Activated naive CD4-positive, alpha-beta T cell treated with anti-CD3 and anti-CD28 coated beads for 36 hours (primary cell): ENCODE measurements around the gene IL9R. TPM values are rescaled to one million over a fixed set of nuclear protein-coding genes. Genes with fewer than 3 reads are reported as not detected.
"Not testable (repeated sequence)": the region's sequence is repeated elsewhere in the genome, so short reads cannot be mapped to it uniquely, and the experiment has no call there.

Source experiments
- CTCF ChIA-PET: fragments of 350-600 bp; sonication (Branson Sonifier 250); formaldehyde crosslinking; loops from one replicate; lab custom pipeline; 2021; ENCODE audit warnings: antibody characterized with exemption; lab: Charles Lee
- DNase-seq: peaks from one replicate; pipeline ENCODE4 v3.0.0-alpha.2; 2020
- H3K27ac Mint-ChIP-seq: one replicate; pipeline ENCODE4 v1.8.0; 2021; ENCODE audit warnings: mild to moderate bottlenecking, mixed read lengths
- H3K27me3 Mint-ChIP-seq: one replicate; pipeline ENCODE4 v1.8.0; 2021; ENCODE audit warnings: low read depth, mixed read lengths
- H3K36me3 Mint-ChIP-seq: one replicate; pipeline ENCODE4 v1.8.0; 2021; ENCODE audit warnings: low read depth, mixed read lengths
- H3K4me1 Mint-ChIP-seq: one replicate; pipeline ENCODE4 v1.8.0; 2021; ENCODE audit warnings: low read depth, mixed read lengths
- H3K4me3 Mint-ChIP-seq: one replicate; pipeline ENCODE4 v1.8.0; 2021; ENCODE audit warnings: mild to moderate bottlenecking, moderate library complexity, mixed read lengths
- H3K9me3 Mint-ChIP-seq: one replicate; pipeline ENCODE4 v1.8.0; 2021; ENCODE audit warnings: mixed read lengths
- intact Hi-C: fragments of 100-400 bp; cut with micrococcal nuclease; formaldehyde crosslinking; loops from one replicate; pipeline ENCODE4 v1.15.1; 2023
- total RNA-seq, 2 experiments: library from RNA; stranded (reverse); gene quantifications; one replicate each; pipeline ENCODE4 v1.2.3, GENCODE V29; 2021

Gene IL9R
- total RNA-seq, 2 experiments from 2014 or later: 1.0 to 1.5 TPM

- no peak overlapping the region for H3K27ac Mint-ChIP-seq
- no peaks in the 10 kb centered on the region for H3K4me1 Mint-ChIP-seq
- CTCF ChIA-PET: no interaction called here
- peaks cover 8% of the 10 kb centered on the region for H3K36me3 Mint-ChIP-seq
- DNase-seq: peak; percentile 5
- peaks cover 21% of the 10 kb centered on the region for H3K9me3 Mint-ChIP-seq
- H3K4me3 Mint-ChIP-seq: no peak overlapping the region
- H3K27me3 Mint-ChIP-seq: peaks cover 35% of the 10 kb centered on the region
- intact Hi-C loops: no loop called here
Observed at GRCh38 chrX:155968326-155968661, 29.2 kb upstream of the IL9R start.

GRCh38 chrX:155968791-155969190 is 28.7 kb upstream of the IL9R start:
- H3K9me3 Mint-ChIP-seq: peaks cover 19% of the 10 kb centered on the region
- CTCF ChIA-PET: no interaction called here
- peaks cover 7% of the 10 kb centered on the region for H3K36me3 Mint-ChIP-seq
- no peaks in the 10 kb centered on the region for H3K4me1 Mint-ChIP-seq
- peaks cover 35% of the 10 kb centered on the region for H3K27me3 Mint-ChIP-seq
- intact Hi-C loops: no loop called here
- no peak for DNase-seq
- no peak overlapping the region for H3K27ac Mint-ChIP-seq
- H3K4me3 Mint-ChIP-seq: no peak overlapping the region

GRCh38 chrX:155971658-155972057 is 25.8 kb upstream of the IL9R start:
- Mint-ChIP-seq H3K9me3 (peaks cover 12% of the 10 kb centered on the region), H3K27me3 (peaks cover 29% of the 10 kb centered on the region)
- intact Hi-C loops, H3K4me1 Mint-ChIP-seq, DNase-seq, CTCF ChIA-PET, H3K36me3 Mint-ChIP-seq, H3K4me3 Mint-ChIP-seq, H3K27ac Mint-ChIP-seq: not testable (repeated sequence)

GRCh38 chrX:155972241-155972640 is 25.3 kb upstream of the IL9R start:
- H3K4me3 Mint-ChIP-seq, H3K4me1 Mint-ChIP-seq, H3K36me3 Mint-ChIP-seq, intact Hi-C loops, DNase-seq, H3K27ac Mint-ChIP-seq, CTCF ChIA-PET: not testable (repeated sequence)
- Mint-ChIP-seq H3K9me3 (peaks cover 12% of the 10 kb centered on the region), H3K27me3 (peaks cover 25% of the 10 kb centered on the region)

DNA sequence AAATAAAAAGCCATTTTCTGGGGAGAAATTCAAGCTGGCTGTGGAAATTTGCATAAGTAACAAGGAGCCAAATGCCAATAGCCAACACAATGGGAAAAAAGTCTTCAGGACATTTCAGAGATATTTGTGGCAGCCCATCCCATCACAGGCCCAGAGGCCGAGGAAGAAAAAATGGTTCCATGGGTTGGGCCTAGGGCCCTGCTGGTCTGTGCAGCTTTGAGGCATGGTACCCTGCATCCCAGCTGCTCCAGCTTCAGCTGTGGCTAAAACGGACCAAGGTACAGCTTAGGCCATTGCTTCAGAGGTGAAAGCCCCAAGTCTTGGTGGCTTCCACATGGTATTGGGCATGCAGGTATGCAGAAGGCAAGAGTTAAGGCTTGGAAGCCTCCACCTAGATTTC is 14.2 kb upstream of the IL9R start:
- CTCF ChIA-PET: no interaction called here
- intact Hi-C loops: no loop called here
- peaks cover 4% of the 10 kb centered on the region for H3K9me3 Mint-ChIP-seq
- no peak for DNase-seq
- no peak overlapping the region for H3K4me3 Mint-ChIP-seq
- H3K27ac Mint-ChIP-seq: no peak overlapping the region
- H3K27me3 Mint-ChIP-seq: peaks cover 2% of the 10 kb centered on the region
- no peaks in the 10 kb centered on the region for H3K36me3 Mint-ChIP-seq
- no peaks in the 10 kb centered on the region for H3K4me1 Mint-ChIP-seq

- CTCF ChIA-PET: no interaction called here
- Mint-ChIP-seq H3K36me3 (no peaks in the 10 kb centered on the region), H3K27ac (no peak overlapping the region), H3K9me3 (peaks cover 4% of the 10 kb centered on the region), H3K4me3 (no peak overlapping the region), H3K27me3 (peaks cover 3% of the 10 kb centered on the region), H3K4me1 (no peaks in the 10 kb centered on the region)
- intact Hi-C loops: no loop called here
- DNase-seq: no peak
Observed at GRCh38 chrX:155985208-155985607, 12.3 kb upstream of the IL9R start.

DNA sequence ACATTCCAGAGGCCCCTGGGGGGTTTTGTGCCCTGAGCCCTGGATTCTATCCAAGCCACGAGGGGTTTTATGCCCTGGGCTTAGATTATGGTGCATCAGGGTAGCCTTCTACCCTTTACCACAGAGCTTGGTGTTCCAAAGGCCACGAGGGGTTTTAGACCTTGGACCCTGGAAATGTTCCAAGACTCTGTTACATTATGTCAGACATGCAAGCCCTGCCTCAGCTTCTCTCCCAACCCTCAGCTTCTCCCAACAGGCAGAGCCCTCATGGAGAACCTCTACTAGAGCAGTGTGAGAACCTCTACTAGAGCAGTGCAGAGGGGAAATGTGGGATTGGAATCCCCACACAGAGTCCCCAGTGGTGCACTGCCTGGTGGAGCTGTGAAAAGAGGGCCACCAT is 10.5 kb upstream of the IL9R start:
- H3K4me3 Mint-ChIP-seq, intact Hi-C loops, H3K4me1 Mint-ChIP-seq, H3K9me3 Mint-ChIP-seq, DNase-seq, CTCF ChIA-PET, H3K36me3 Mint-ChIP-seq, H3K27ac Mint-ChIP-seq, H3K27me3 Mint-ChIP-seq: not testable (repeated sequence)

DNA sequence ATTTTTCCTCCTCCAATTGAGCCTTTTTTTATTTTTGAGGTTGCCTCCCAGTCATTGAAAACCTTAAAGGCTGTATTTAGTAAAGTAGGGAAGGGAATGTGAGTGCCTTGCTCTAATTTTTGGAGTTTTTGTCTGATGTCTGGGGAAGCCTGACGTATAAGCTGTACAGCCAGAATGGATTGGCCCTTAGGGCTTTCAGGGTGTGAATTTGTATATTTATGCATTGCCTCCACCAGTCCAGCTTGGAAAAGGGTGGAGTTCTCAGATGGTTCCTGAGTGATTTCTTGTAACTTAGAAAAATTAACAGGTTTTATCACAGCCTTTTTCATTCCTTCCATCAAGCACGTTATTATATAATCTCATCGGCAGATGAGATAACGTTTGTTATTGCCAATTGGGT is 8.6 kb upstream of the IL9R start:
- no peak for DNase-seq
- intact Hi-C loops: no loop called here
- H3K27me3 Mint-ChIP-seq: peaks cover 3% of the 10 kb centered on the region
- no peaks in the 10 kb centered on the region for H3K9me3 Mint-ChIP-seq
- no peak overlapping the region for H3K27ac Mint-ChIP-seq
- no peak overlapping the region for H3K4me3 Mint-ChIP-seq
- H3K4me1 Mint-ChIP-seq: no peaks in the 10 kb centered on the region
- H3K36me3 Mint-ChIP-seq: no peaks in the 10 kb centered on the region
- CTCF ChIA-PET: no interaction called here

DNA sequence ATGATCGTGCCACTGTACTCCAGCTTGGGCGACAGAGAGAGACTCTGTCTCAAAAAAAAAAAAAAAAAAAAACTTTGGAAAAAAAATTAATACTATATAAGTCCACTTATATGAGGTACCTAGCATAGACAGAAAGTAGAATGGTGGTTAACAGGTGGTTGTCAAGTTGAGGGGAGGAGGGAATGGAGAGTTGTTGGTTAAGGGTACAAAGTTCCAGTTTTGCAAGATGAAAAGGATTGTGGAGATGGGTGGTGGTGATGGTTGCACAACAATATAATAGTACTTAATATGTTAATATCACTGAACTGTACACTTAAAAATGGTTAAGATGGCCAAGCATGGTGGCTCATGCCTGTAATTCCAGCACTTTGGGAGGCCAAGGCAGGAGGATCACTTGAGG is 4.1 kb upstream of the IL9R start:
- no peak for DNase-seq
- Mint-ChIP-seq H3K4me3 (no peak overlapping the region), H3K27me3 (peaks cover 3% of the 10 kb centered on the region), H3K4me1 (peaks cover 8% of the 10 kb centered on the region), H3K9me3 (no peaks in the 10 kb centered on the region), H3K36me3 (no peaks in the 10 kb centered on the region), H3K27ac (no peak overlapping the region)
- CTCF ChIA-PET: no interaction called here
- intact Hi-C loops: no loop called here

DNA sequence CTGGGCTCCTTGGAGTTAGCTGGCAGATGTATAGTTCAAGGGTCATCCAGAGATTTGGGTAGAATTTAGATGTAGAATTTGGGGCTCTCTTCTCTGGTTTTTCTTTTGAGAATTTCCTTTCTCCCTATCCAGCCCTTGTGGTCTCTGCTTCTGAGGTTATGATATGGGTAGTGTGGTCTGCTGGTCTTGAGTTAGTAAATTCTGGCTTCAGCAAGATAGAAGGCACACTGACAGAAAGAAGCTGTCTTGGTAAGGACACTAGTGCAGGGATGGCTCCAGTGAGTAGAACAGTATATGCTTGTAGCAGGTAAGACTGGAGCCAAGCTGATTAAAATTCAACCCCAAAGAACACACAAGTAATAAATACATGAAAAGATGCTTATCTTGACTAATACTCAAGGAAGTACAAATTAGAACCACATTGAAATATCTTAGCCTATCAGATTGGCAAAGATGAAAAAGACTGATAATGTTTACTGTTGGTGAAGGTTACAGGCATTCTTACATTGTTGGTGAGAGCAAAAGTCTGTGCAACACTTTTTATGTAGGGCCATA is 2.1 kb upstream of the IL9R start:
- intact Hi-C loops: no loop called here
- Mint-ChIP-seq H3K4me1 (peaks cover 8% of the 10 kb centered on the region), H3K9me3 (no peaks in the 10 kb centered on the region), H3K27me3 (no peaks in the 10 kb centered on the region), H3K36me3 (no peaks in the 10 kb centered on the region), H3K27ac (no peak overlapping the region), H3K4me3 (no peak overlapping the region)
- CTCF ChIA-PET: no interaction called here
- DNase-seq: no peak

DNA sequence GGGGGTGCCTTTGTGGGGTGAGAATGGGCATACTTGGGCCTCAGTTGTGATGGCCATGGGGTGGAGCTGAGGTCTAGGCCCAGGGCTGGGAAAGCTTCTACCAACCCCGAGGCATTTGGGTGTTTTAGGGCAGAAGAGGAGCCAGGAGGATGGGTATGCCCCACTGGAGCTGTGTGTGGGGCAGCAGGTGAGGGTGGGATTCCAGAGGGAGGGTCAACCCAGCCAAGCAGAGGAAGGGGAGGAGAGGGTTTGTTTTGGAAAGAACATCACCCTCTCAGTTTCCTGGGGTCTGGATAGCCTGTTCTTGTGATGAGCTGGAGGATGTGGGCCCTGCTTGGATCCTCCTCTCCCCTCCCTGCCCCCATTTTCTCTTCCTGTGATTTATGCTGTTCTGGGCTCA is 620 bp downstream of the IL9R start:
- no peak for DNase-seq
- Mint-ChIP-seq H3K36me3 (no peaks in the 10 kb centered on the region), H3K27me3 (no peaks in the 10 kb centered on the region), H3K4me3 (no peak overlapping the region), H3K9me3 (no peaks in the 10 kb centered on the region), H3K27ac (no peak overlapping the region), H3K4me1 (peaks cover 13% of the 10 kb centered on the region)
- CTCF ChIA-PET: no interaction called here
- intact Hi-C loops: no loop called here

- peaks cover 13% of the 10 kb centered on the region for H3K4me1 Mint-ChIP-seq
- H3K36me3 Mint-ChIP-seq: no peaks in the 10 kb centered on the region
- CTCF ChIA-PET: no interaction called here
- no peak overlapping the region for H3K4me3 Mint-ChIP-seq
- H3K9me3 Mint-ChIP-seq: no peaks in the 10 kb centered on the region
- H3K27me3 Mint-ChIP-seq: no peaks in the 10 kb centered on the region
- intact Hi-C loops: no loop called here
- DNase-seq: no peak
- no peak overlapping the region for H3K27ac Mint-ChIP-seq
Observed at GRCh38 chrX:155998761-155999510, 1.4 kb downstream of the IL9R start.

GRCh38 chrX:155999751-156000150 is 2.3 kb downstream of the IL9R start:
- H3K36me3 Mint-ChIP-seq, H3K9me3 Mint-ChIP-seq, intact Hi-C loops, DNase-seq, CTCF ChIA-PET, H3K27ac Mint-ChIP-seq, H3K27me3 Mint-ChIP-seq, H3K4me3 Mint-ChIP-seq: not testable (repeated sequence)
- H3K4me1 Mint-ChIP-seq: peaks cover 13% of the 10 kb centered on the region
